ENCODE results near the gene AKR7A2.

- TF ChIP-seq CTCF (optimal IDR thresholded peaks at IDR 0.05 in 1 of 3, IDR thresholded peaks at IDR 0.05 in 1 of 3, conservative IDR thresholded peaks at IDR 0.05 in 1 of 3; ENCODE audit: extremely low read depth in 1 of 3, insufficient read depth in 2 of 3, low read length in 3 of 3) (no peak), EZH2 (IDR thresholded peaks at IDR 0.05; ENCODE audit: low read length) (no peak)
Observed at GRCh38 chr1:19313636-19313959, 1.7 kb upstream of the AKR7A2 start.
